Measurements from ENCODE around the gene VAMP8. TPM values are rescaled to one million over a fixed set of nuclear protein-coding genes. Genes with fewer than 3 reads are reported as not detected.

The VAMP8 gene
- polyA plus RNA-seq, 2 of the 4 experiments (the other 2 are of a cell fraction), result 18.5 to 41.1 TPM

Small RNAs within 50 kb of the gene (small RNA-seq; reads per million reads assigned to genes)
- gene RN7SL126P, result 0 reads per million in 6 experiments

Other genes starting within 250 kb of the VAMP8 start
- 159 and 177 TPM in 2 replicates for gene TGOLN2, start 249.6 kb upstream of the VAMP8 start, polyA plus RNA-seq (2011; rRNA removed)
- gene TGOLN2, start 249.6 kb upstream of the VAMP8 start, polyA plus RNA-seq (2017; fragmentation: RNase III; extraction: RNeasy Plus Mini Kit Qiagen cat#74134 plus additional on column Dnase treatment), result 97.1 to 98.9 TPM (median 98.3 TPM) in 3 replicates
- gene RETSAT, start 223.1 kb upstream of the VAMP8 start, polyA plus RNA-seq (2011; rRNA removed), result 51.6 and 52.3 TPM in 2 replicates
- gene RETSAT, start 223.1 kb upstream of the VAMP8 start, polyA plus RNA-seq (2017; fragmentation: RNase III; extraction: RNeasy Plus Mini Kit Qiagen cat#74134 plus additional on column Dnase treatment), result 40.8 to 43.3 TPM (median 42.3 TPM) in 3 replicates
- gene ELMOD3, start 222.8 kb upstream of the VAMP8 start, polyA plus RNA-seq (2011; rRNA removed), result 29.9 and 31.9 TPM in 2 replicates
- 14.6 to 17.8 TPM (median 15.3 TPM) in 3 replicates for gene ELMOD3, start 222.8 kb upstream of the VAMP8 start, polyA plus RNA-seq (2017; fragmentation: RNase III; extraction: RNeasy Plus Mini Kit Qiagen cat#74134 plus additional on column Dnase treatment)
- gene CAPG, start 167.2 kb upstream of the VAMP8 start, polyA plus RNA-seq (2011; rRNA removed), result 81.0 and 94.6 TPM in 2 replicates
- gene CAPG, start 167.2 kb upstream of the VAMP8 start, polyA plus RNA-seq (2017; fragmentation: RNase III; extraction: RNeasy Plus Mini Kit Qiagen cat#74134 plus additional on column Dnase treatment), result 53.0 to 61.3 TPM (median 57.5 TPM) in 3 replicates
- 1.3 and 1.8 TPM in 2 replicates for gene SH2D6, start 158.9 kb upstream of the VAMP8 start, polyA plus RNA-seq (2011; rRNA removed)
- gene SH2D6, start 158.9 kb upstream of the VAMP8 start, polyA plus RNA-seq (2017; fragmentation: RNase III; extraction: RNeasy Plus Mini Kit Qiagen cat#74134 plus additional on column Dnase treatment), result 1.4 to 1.5 TPM (median 1.4 TPM) in 3 replicates
- gene MAT2A, start 38.4 kb upstream of the VAMP8 start, polyA plus RNA-seq (2011; rRNA removed), result 1,024 and 1,329 TPM in 2 replicates
- gene MAT2A, start 38.4 kb upstream of the VAMP8 start, polyA plus RNA-seq (2017; fragmentation: RNase III; extraction: RNeasy Plus Mini Kit Qiagen cat#74134 plus additional on column Dnase treatment), result 370 to 430 TPM (median 400 TPM) in 3 replicates
- gene GGCX, start 16.1 kb upstream of the VAMP8 start, polyA plus RNA-seq (2011; rRNA removed), result 39.0 and 49.6 TPM in 2 replicates
- 48.7 to 58.5 TPM (median 55.1 TPM) in 3 replicates for gene GGCX, start 16.1 kb upstream of the VAMP8 start, polyA plus RNA-seq (2017; fragmentation: RNase III; extraction: RNeasy Plus Mini Kit Qiagen cat#74134 plus additional on column Dnase treatment)
- 0.16 and 0.67 TPM in 2 replicates for gene VAMP5, start 6.8 kb downstream of the VAMP8 start, polyA plus RNA-seq (2011; rRNA removed)
- not detected in 3 replicates for gene VAMP5, start 6.8 kb downstream of the VAMP8 start, polyA plus RNA-seq (2017; fragmentation: RNase III; extraction: RNeasy Plus Mini Kit Qiagen cat#74134 plus additional on column Dnase treatment)
- gene RNF181, start 18.2 kb downstream of the VAMP8 start, polyA plus RNA-seq (2011; rRNA removed), result 287 and 366 TPM in 2 replicates
- 182 to 199 TPM (median 189 TPM) in 3 replicates for gene RNF181, start 18.2 kb downstream of the VAMP8 start, polyA plus RNA-seq (2017; fragmentation: RNase III; extraction: RNeasy Plus Mini Kit Qiagen cat#74134 plus additional on column Dnase treatment)
- gene TMEM150A, start 25.1 kb downstream of the VAMP8 start, polyA plus RNA-seq (2011; rRNA removed), result 8.5 and 14.0 TPM in 2 replicates
- gene TMEM150A, start 25.1 kb downstream of the VAMP8 start, polyA plus RNA-seq (2017; fragmentation: RNase III; extraction: RNeasy Plus Mini Kit Qiagen cat#74134 plus additional on column Dnase treatment), result 8.0 to 10.9 TPM (median 10.6 TPM) in 3 replicates
- 48.3 and 57.4 TPM in 2 replicates for gene C2orf68, start 34.5 kb downstream of the VAMP8 start, polyA plus RNA-seq (2011; rRNA removed)
- gene C2orf68, start 34.5 kb downstream of the VAMP8 start, polyA plus RNA-seq (2017; fragmentation: RNase III; extraction: RNeasy Plus Mini Kit Qiagen cat#74134 plus additional on column Dnase treatment), result 22.8 to 26.1 TPM (median 25.9 TPM) in 3 replicates
- 90.4 and 103 TPM in 2 replicates for gene USP39, start 38.6 kb downstream of the VAMP8 start, polyA plus RNA-seq (2011; rRNA removed)
- gene USP39, start 38.6 kb downstream of the VAMP8 start, polyA plus RNA-seq (2017; fragmentation: RNase III; extraction: RNeasy Plus Mini Kit Qiagen cat#74134 plus additional on column Dnase treatment), result 78.7 to 91.0 TPM (median 82.8 TPM) in 3 replicates
- gene SFTPB, start 90.6 kb downstream of the VAMP8 start, polyA plus RNA-seq (2011; rRNA removed), result not detected in 2 replicates
- 0.08 TPM in 1 of 3 replicates, not detected in the others for gene SFTPB, start 90.6 kb downstream of the VAMP8 start, polyA plus RNA-seq (2017; fragmentation: RNase III; extraction: RNeasy Plus Mini Kit Qiagen cat#74134 plus additional on column Dnase treatment)
- gene GNLY, start 116.8 kb downstream of the VAMP8 start, polyA plus RNA-seq (2011; rRNA removed), result not detected in 2 replicates
- gene GNLY, start 116.8 kb downstream of the VAMP8 start, polyA plus RNA-seq (2017; fragmentation: RNase III; extraction: RNeasy Plus Mini Kit Qiagen cat#74134 plus additional on column Dnase treatment), result not detected in 3 replicates
- 1.8 and 2.6 TPM in 2 replicates for gene ATOH8, start 176.4 kb downstream of the VAMP8 start, polyA plus RNA-seq (2011; rRNA removed)
- gene ATOH8, start 176.4 kb downstream of the VAMP8 start, polyA plus RNA-seq (2017; fragmentation: RNase III; extraction: RNeasy Plus Mini Kit Qiagen cat#74134 plus additional on column Dnase treatment), result 11.1 to 20.7 TPM (median 20.0 TPM) in 3 replicates

Data from A549 (cell line).